Left ventricle myocardium inferior (tissue), 1 donor: Measurements from ENCODE around the gene PKNOX2. TPM values are rescaled to one million over a fixed set of nuclear protein-coding genes. Genes with fewer than 3 reads are reported as not detected.

Experiments used
- DNase-seq: peaks from one replicate; pipeline ENCODE4 v3.0.0-alpha.2; 2020
- H3K27ac ChIP-seq: fragments of 200-600 bp; replicated peaks from 2 replicates; pipeline ENCODE4 v1.8.0; 2021
- H3K27me3 ChIP-seq: fragments of 200-600 bp; 2 replicates; pipeline ENCODE4 v1.8.0; 2021; ENCODE audit warnings: low read depth
- H3K36me3 ChIP-seq: fragments of 200-600 bp; 2 replicates; pipeline ENCODE4 v1.8.0; 2021
- H3K4me1 ChIP-seq: fragments of 200-600 bp; 2 replicates; pipeline ENCODE4 v1.8.0; 2021
- H3K4me3 ChIP-seq: fragments of 200-600 bp; 2 replicates; pipeline ENCODE4 v1.8.0; 2021; ENCODE audit warnings: mild to moderate bottlenecking, moderate library complexity
- H3K9me3 ChIP-seq: fragments of 200-600 bp; replicated peaks from 2 replicates; pipeline ENCODE4 v1.8.0; 2021
- CTCF ChIP-seq: fragments of 200-600 bp; IDR thresholded peaks from 2 replicates; pipeline ENCODE4 v1.8.0; 2021; ENCODE audit warnings: antibody characterized with exemption, mild to moderate bottlenecking, borderline replicate concordance
- intact Hi-C: fragments of 100-400 bp; cut with micrococcal nuclease; formaldehyde crosslinking; loops from one replicate; pipeline ENCODE4 v1.11.0; 2022
- total RNA-seq: library from RNA; stranded (reverse); fragmentation: NEBNext Ultra II Directional; extraction: Animal tissue kit (Norgen Biotek cat#: 25700); gene quantifications from one replicate; pipeline ENCODE4 v1.2.1, GENCODE V29; 2021
- donor health status: DM: no; HTN: yes; CAD: no; lungs with severe emphysema.

Gene PKNOX2
- total RNA-seq, 1 donor from 2014 or later = 6.2 TPM

GRCh38 chr11:125176866-125177265 lies 12.3 kb downstream of the PKNOX2 start:
- H3K27ac ChIP-seq = no peak overlapping the region
- no peak for TF ChIP-seq CTCF
- no peak overlapping the region for H3K4me3 ChIP-seq
- peaks cover 33% of the 10 kb centered on the region for H3K4me1 ChIP-seq
- H3K9me3 ChIP-seq = no peaks in the 10 kb centered on the region
- no peak for DNase-seq
- intact Hi-C loops = loop anchor here (10.0 kb wide), 1 partner anchor 168 kb away; no protein-coding TSS in a partner anchor
- peaks cover 13% of the 10 kb centered on the region for H3K27me3 ChIP-seq
- no peaks in the 10 kb centered on the region for H3K36me3 ChIP-seq

DNA sequence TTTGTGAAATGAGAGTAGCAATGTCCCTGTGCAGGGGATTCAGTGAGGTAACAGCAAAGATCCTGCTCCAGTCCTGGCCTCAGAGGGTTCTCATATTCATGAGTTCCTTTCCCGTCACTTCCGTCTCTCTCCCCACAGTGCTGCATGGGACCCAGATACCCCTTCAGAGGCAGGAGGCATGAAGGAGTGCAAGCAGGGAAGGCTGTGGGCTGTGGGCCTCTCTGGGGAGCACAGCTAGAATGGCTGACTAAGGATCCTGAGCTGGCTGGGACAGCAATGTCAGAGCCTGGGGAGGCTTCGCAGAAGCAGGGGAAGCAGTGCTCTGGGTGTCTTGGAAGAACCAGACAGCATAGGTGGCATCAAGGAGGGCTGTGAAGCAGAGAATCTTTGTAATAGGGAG lies 13.0 kb downstream of the PKNOX2 start:
- intact Hi-C loops = loop anchor here (10.0 kb wide), 1 partner anchor 167 kb away; no protein-coding TSS in a partner anchor

GRCh38 chr11:125179346-125179745 lies 14.8 kb downstream of the PKNOX2 start:
- Histone ChIP-seq H3K36me3 (no peaks in the 10 kb centered on the region), H3K9me3 (no peaks in the 10 kb centered on the region), H3K4me3 (no peak overlapping the region), H3K4me1 (peaks cover 43% of the 10 kb centered on the region), H3K27me3 (peaks cover 9% of the 10 kb centered on the region), H3K27ac (no peak overlapping the region)
- TF ChIP-seq CTCF = no peak
- intact Hi-C loops = loop anchor here (10.0 kb wide), 1 partner anchor 165 kb away; no protein-coding TSS in a partner anchor
- DNase-seq = no peak

More for the DNA sequence above, 13.0 kb downstream of the PKNOX2 start:
- H3K9me3 ChIP-seq = no peaks in the 10 kb centered on the region
- TF ChIP-seq CTCF = no peak
- DNase-seq = no peak
- H3K4me3 ChIP-seq = no peak overlapping the region
- no peaks in the 10 kb centered on the region for H3K36me3 ChIP-seq
- H3K4me1 ChIP-seq = peaks cover 39% of the 10 kb centered on the region
- H3K27ac ChIP-seq = no peak overlapping the region
- peaks cover 9% of the 10 kb centered on the region for H3K27me3 ChIP-seq

DNA sequence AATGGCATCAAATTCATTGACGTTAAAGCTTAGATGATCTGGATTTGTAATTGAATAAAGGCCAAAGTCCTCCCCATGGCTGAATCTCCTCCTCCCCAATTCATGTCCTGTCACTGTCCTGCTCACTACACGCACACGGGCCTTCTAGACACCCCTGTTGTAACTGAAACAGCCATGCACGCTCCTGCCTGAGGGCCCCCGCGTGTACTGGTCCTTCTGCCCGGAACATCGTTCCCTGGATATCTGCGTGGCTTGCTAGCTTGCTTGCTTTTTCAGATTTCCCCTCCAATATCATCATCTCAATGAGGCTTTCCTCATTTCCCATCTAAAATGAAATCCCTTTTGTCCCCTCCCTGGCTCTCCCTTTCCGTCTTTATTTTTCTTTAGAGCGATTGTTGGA lies 15.3 kb downstream of the PKNOX2 start:
- no peak for DNase-seq
- Histone ChIP-seq H3K4me1 (peaks cover 38% of the 10 kb centered on the region), H3K36me3 (no peaks in the 10 kb centered on the region), H3K27ac (peak overlapping the region; percentile 19), H3K9me3 (no peaks in the 10 kb centered on the region), H3K4me3 (no peak overlapping the region), H3K27me3 (peaks cover 6% of the 10 kb centered on the region)
- intact Hi-C loops = loop anchor here (10.0 kb wide), 1 partner anchor 165 kb away; no protein-coding TSS in a partner anchor
- TF ChIP-seq CTCF = no peak

DNA sequence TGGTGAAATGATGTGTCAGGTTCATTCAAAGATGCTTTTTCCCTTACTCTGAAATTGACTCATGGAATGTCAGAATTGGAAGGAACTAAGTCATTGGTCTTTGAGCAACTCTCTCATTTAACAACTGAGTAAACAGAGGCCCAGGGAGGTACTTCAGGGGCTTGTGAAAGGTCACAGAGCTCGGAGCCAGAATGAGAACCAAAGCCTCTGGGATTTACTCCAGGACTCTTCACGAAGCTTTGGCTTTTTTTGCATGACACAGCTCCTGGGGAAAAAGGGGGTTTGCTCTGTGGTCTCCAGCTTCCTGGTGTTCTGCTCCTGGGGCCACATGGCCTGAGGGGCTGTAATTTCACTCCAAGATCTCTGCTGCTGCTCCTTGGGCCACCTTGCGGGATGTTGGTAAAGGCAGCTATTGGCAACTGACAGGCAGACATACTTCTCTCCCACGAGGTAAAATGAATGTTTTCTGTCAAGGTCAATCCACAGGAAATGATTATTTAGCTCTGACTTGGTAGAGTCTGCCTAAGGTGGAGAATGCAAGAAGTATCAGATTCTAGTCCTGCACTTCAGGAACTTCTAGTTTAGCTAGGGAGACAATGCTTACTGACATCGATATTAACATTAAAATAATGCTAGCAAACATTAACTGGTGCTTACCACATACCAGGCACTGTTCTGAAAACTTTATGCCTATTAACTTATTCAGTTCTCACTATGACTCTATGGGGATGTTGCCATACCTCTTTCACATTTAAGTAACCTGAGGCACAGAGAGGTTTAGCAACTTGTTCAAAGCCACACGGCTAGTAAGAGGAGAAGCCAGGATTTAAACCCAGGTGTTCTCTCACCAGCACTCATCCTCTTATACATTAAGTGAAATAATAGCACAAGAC lies 16.1 kb downstream of the PKNOX2 start:
- intact Hi-C loops = no loop called here
- H3K9me3 ChIP-seq = no peaks in the 10 kb centered on the region
- no peaks in the 10 kb centered on the region for H3K36me3 ChIP-seq
- no peak for TF ChIP-seq CTCF
- no peak for DNase-seq
- no peak overlapping the region for H3K4me3 ChIP-seq
- H3K27me3 ChIP-seq = peaks cover 6% of the 10 kb centered on the region
- no peak overlapping the region for H3K27ac ChIP-seq
- H3K4me1 ChIP-seq = peaks cover 38% of the 10 kb centered on the region
